Measurements from ENCODE around the gene IL2RA. TPM values are rescaled to one million over a fixed set of nuclear protein-coding genes. Genes with fewer than 3 reads are reported as not detected.

IL2RA gene
- total and polyA plus RNA-seq, 2 experiments from 2014 or later = not detected

GRCh38 chr10:6006546-6006945 is 55.6 kb downstream of the IL2RA start:
- no peaks in the 10 kb centered on the region for H3K79me2 ChIP-seq (replicated peaks; ENCODE audit: insufficient read depth)
- Mint-ChIP-seq H3K9me3 (peaks cover 5% of the 10 kb centered on the region; the same call in 2 of the 3 replicates), H3K27me3 (ENCODE audit: insufficient read depth, low read depth, poor library complexity) (peaks cover 5% of the 10 kb centered on the region), H3K4me3 (no peak overlapping the region), H3K4me1 (peaks cover 15% of the 10 kb centered on the region; the same call in 2 of the 3 replicates), H3K36me3 (ENCODE audit: low read depth) (no peaks in the 10 kb centered on the region), H3K27ac (no peak overlapping the region)
- no peak overlapping the region for H3K4me2 ChIP-seq
- no peak overlapping the region for H3K4me3 ChIP-seq
- H3K27me3 ChIP-seq (ENCODE audit: insufficient read depth) = no peaks in the 10 kb centered on the region
- DNase-seq (ENCODE audit: low spot score) = no peak
- no peak overlapping the region for H3K27ac ChIP-seq (ENCODE audit: low read depth)
- no peaks in the 10 kb centered on the region for H3F3A ChIP-seq (replicated peaks; ENCODE audit: low read depth)
- no peaks in the 10 kb centered on the region for H3K9me2 ChIP-seq (ENCODE audit: insufficient read depth)
- H2AFZ ChIP-seq = no peak overlapping the region
- no peaks in the 10 kb centered on the region for H4K20me1 ChIP-seq (replicated peaks; ENCODE audit: insufficient read depth)
- H3K36me3 ChIP-seq (ENCODE audit: insufficient read depth) = no peaks in the 10 kb centered on the region
- ATAC-seq = no peak
- no peaks in the 10 kb centered on the region for H3K4me1 ChIP-seq (ENCODE audit: insufficient read depth)
- no peak for TF ChIP-seq JUNB (IDR thresholded peaks at IDR 0.05; ENCODE audit: unreplicated experiment)
- no peak for TF ChIP-seq ZNF331 (CRISPR knock-in tag; IDR thresholded peaks at IDR 0.05; ENCODE audit: low read depth)

GRCh38 chr10:6005856-6006395 is 56.2 kb downstream of the IL2RA start:
- Histone ChIP-seq H3K36me3 (ENCODE audit: insufficient read depth) (no peaks in the 10 kb centered on the region), H4K20me1 (replicated peaks; ENCODE audit: insufficient read depth) (no peaks in the 10 kb centered on the region), H3K9me2 (ENCODE audit: insufficient read depth) (no peaks in the 10 kb centered on the region), H3F3A (replicated peaks; ENCODE audit: low read depth) (no peaks in the 10 kb centered on the region), H3K27ac (ENCODE audit: low read depth) (no peak overlapping the region), H3K4me1 (ENCODE audit: insufficient read depth) (no peaks in the 10 kb centered on the region), H3K79me2 (replicated peaks; ENCODE audit: insufficient read depth) (no peaks in the 10 kb centered on the region), H3K27me3 (ENCODE audit: insufficient read depth) (no peaks in the 10 kb centered on the region), H3K4me3 (no peak overlapping the region), H3K4me2 (no peak overlapping the region), H2AFZ (peak overlapping the region; percentile 40; the same call in 1 of the 2 replicates)
- Mint-ChIP-seq H3K4me1 (peaks cover 15% of the 10 kb centered on the region; the same call in 2 of the 3 replicates), H3K9me3 (peaks cover 5% of the 10 kb centered on the region; the same call in 2 of the 3 replicates), H3K36me3 (ENCODE audit: low read depth) (no peaks in the 10 kb centered on the region), H3K4me3 (no peak overlapping the region), H3K27me3 (ENCODE audit: insufficient read depth, low read depth, poor library complexity) (peaks cover 5% of the 10 kb centered on the region), H3K27ac (no peak overlapping the region; the same call in 1 of the 2 replicates)
- ATAC-seq (no peak), DNase-seq (ENCODE audit: low spot score) (no peak)
- TF ChIP-seq POLR2AphosphoS5 (IDR thresholded peaks at IDR 0.05; ENCODE audit: low read depth) (no peak), CTCF (conservative IDR thresholded peaks at IDR 0.05; ENCODE audit: low read depth in 2 of 2) (no peak), EZH2 (IDR thresholded peaks at IDR 0.05; ENCODE audit: low read depth, unreplicated experiment) (no peak), NANOG (IDR thresholded peaks at IDR 0.05; ENCODE audit: borderline replicate concordance) (no peak), ZNF462 (CRISPR knock-in tag; IDR thresholded peaks at IDR 0.05) (no peak), ZNF331 (CRISPR knock-in tag; IDR thresholded peaks at IDR 0.05; ENCODE audit: low read depth) (no peak), EZH2phosphoT487 (IDR thresholded peaks at IDR 0.05; ENCODE audit: unreplicated experiment) (no peak), JUNB (IDR thresholded peaks at IDR 0.05; ENCODE audit: unreplicated experiment) (no peak), CREB1 (CRISPR knock-in tag; IDR thresholded peaks at IDR 0.05; ENCODE audit: low read depth) (no peak), STAT1 (IDR thresholded peaks at IDR 0.05; ENCODE audit: unreplicated experiment) (no peak)

All from GM23338 (cell line).